A549 (cell line): ENCODE data around the gene ACSS3. TPM values are rescaled to one million over a fixed set of nuclear protein-coding genes. Genes with fewer than 3 reads are reported as not detected.

Experiments
- ATAC-seq, 2 experiments: fragments of 200-7000 bp in 1 of 2; fragments of >200 bp in 1 of 2; cut with Nextera tagmentation in 1 of 2; cut with Tn5 transposase in 1 of 2; 3 replicates each; pipeline versions ENCODE4 v1.8.0 to v1.9.1; 2018 to 2020; ENCODE audit warnings: mild to moderate bottlenecking in 1 of 2, moderate library complexity in 1 of 2
- CTCF ChIA-PET: fragments of 300-600 bp; sonication (Branson Sonifier 250); formaldehyde crosslinking; extraction: SDS; loops from one replicate; lab custom pipeline; 2021; ENCODE audit warnings: antibody characterized with exemption, inconsistent platforms; lab: Yijun Ruan, JAX
- POLR2A ChIA-PET: fragments of 350-600 bp; formaldehyde crosslinking; extraction: SDS; loops from one replicate; lab custom pipeline; 2021; ENCODE audit warnings: antibody characterized with exemption, inconsistent platforms; lab: Yijun Ruan, JAX
- DNase-seq, 2 experiments: peaks; one replicate each; pipeline versions ENCODE4 v3.0.0 to v3.0.0-alpha.2; 2011 to 2016; ENCODE audit warnings: low read depth in 1 of 2, low spot score in 1 of 2
- FAIRE-seq: peaks from 2 replicates; lab custom pipeline; 2011; peaks lifted over from hg19 to GRCh38; lab: Jason Lieb, UNC
- H3K27ac ChIP-seq, 2 experiments: fragments of >200 bp; sonication (Bioruptor Twin); formaldehyde crosslinking; 3 replicates each; pipeline ENCODE4 v1.5.1; 2016 to 2017
- H3K4me1 ChIP-seq: fragments of >200 bp; sonication (Bioruptor Twin); formaldehyde crosslinking; 3 replicates; pipeline ENCODE4 v1.6.1; 2016
- H3K4me2 ChIP-seq: fragments of >200 bp; sonication (Bioruptor Twin); formaldehyde crosslinking; 3 replicates; pipeline ENCODE4 v1.6.1; 2016
- H3K4me3 ChIP-seq: fragments of >200 bp; sonication (Bioruptor Twin); formaldehyde crosslinking; 3 replicates; pipeline ENCODE4 v1.5.1; 2016
- H3K9me3 ChIP-seq: fragments of >200 bp; sonication (Bioruptor Twin); formaldehyde crosslinking; 3 replicates; pipeline ENCODE4 v1.6.1; 2016
- BHLHE40 ChIP-seq: IDR thresholded peaks from 2 replicates; pipeline ENCODE4 v1.6.1; 2012; ENCODE audit warnings: low read depth, low read length, inconsistent platforms
- HEYL ChIP-seq: fragments of 250-450 bp; sonication (Bioruptor Pico); IDR thresholded peaks from 2 replicates; pipeline ENCODE4 v1.8.0; 2021; ENCODE audit warnings: mild to moderate bottlenecking, moderate library complexity
- HOXB5 ChIP-seq: fragments of 250-450 bp; sonication (Bioruptor Pico); IDR thresholded peaks from 2 replicates; pipeline ENCODE4 v1.5.0; 2020; ENCODE audit warnings: mild to moderate bottlenecking, moderate library complexity
- KDM5A ChIP-seq: fragments of 200-600 bp; sonication (generic); IDR thresholded peaks from 2 replicates; pipeline ENCODE4 v1.6.1; 2016; ENCODE audit warnings: antibody characterized with exemption, mild to moderate bottlenecking
- NPAS2 ChIP-seq: fragments of 250-450 bp; sonication (Bioruptor Pico); IDR thresholded peaks from 2 replicates; pipeline ENCODE4 v1.8.0; 2022; ENCODE audit warnings: mild to moderate bottlenecking, moderate library complexity, borderline replicate concordance
- NR3C1 ChIP-seq: fragments of >200 bp; sonication (Bioruptor Twin); formaldehyde crosslinking; IDR thresholded peaks from 3 replicates; pipeline ENCODE4 v1.6.1; 2017
- PHF8 ChIP-seq: fragments of 200-600 bp; sonication (generic); IDR thresholded peaks from 2 replicates; pipeline ENCODE4 v1.6.1; 2016; ENCODE audit warnings: low read depth, mild to moderate bottlenecking, antibody characterized with exemption, moderate library complexity, borderline replicate concordance
- POLR2A ChIP-seq: IDR thresholded peaks from 2 replicates; pipeline ENCODE4 v1.6.1; 2012; ENCODE audit warnings: mild to moderate bottlenecking, low read length
- RAD21 ChIP-seq, 2 experiments: fragments of >200 bp in 1 of 2; sonication (Bioruptor Twin) in 1 of 2; formaldehyde crosslinking in 1 of 2; IDR thresholded peaks in 1 of 2; conservative IDR thresholded peaks in 1 of 2; 2 replicates in 1 of 2; 3 replicates in 1 of 2; pipeline ENCODE4 v1.6.1; 2012 to 2018; ENCODE audit warnings: inconsistent platforms in 1 of 2
- RARB ChIP-seq: fragments of 250-450 bp; sonication (Bioruptor Pico); IDR thresholded peaks from 2 replicates; pipeline ENCODE4 v1.8.0; 2021; ENCODE audit warnings: mild to moderate bottlenecking, moderate library complexity
- SMC3 ChIP-seq: fragments of >200 bp; sonication (Bioruptor Twin); formaldehyde crosslinking; IDR thresholded peaks from 3 replicates; pipeline ENCODE4 v1.6.1; 2018; ENCODE audit warnings: inconsistent platforms
- SREBF2 ChIP-seq: fragments of 450-650 bp; IDR thresholded peaks from 2 replicates; pipeline ENCODE4 v1.6.1; 2014; ENCODE audit warnings: mild to moderate bottlenecking, moderate library complexity
- TP53 ChIP-seq: fragments of 250-450 bp; sonication (Bioruptor Pico); IDR thresholded peaks from 2 replicates; pipeline ENCODE4 v1.5.0; 2021; ENCODE audit warnings: mild to moderate bottlenecking, moderate library complexity
- ZC3H11A ChIP-seq: fragments of 450-650 bp; IDR thresholded peaks from 2 replicates; pipeline ENCODE4 v1.6.1; 2014; ENCODE audit warnings: antibody characterized with exemption, mild to moderate bottlenecking
- WGBS: methylation state at CpG from one replicate; pipeline ENCODE4 v1.1.6; 2017; ENCODE audit errors: missing lambda C conversion rate; 5-methylcytosine and 5-hydroxymethylcytosine counted together
- polyA plus RNA-seq, 4 experiments: library from polyadenylated mRNA; depleted of rRNA in 3 of 4; stranded (reverse); fragments of >200 nt; fragmentation: RNase III in 1 of 4; extraction: RNeasy Plus Mini Kit Qiagen cat#74134 plus additional on column Dnase treatment in 1 of 4; gene quantifications; 2 replicates in 3 of 4; 3 replicates in 1 of 4; pipeline ENCODE4 v1.2.3, GENCODE V29; 2011 to 2017
- TF ChIP-seq, protein P1 (sequence below): fragments of >200 bp; sonication (Bioruptor Twin); formaldehyde crosslinking; IDR thresholded peaks from 3 replicates; pipeline ENCODE4 v1.5.1; 2016
- TF ChIP-seq, protein P2 (sequence below): fragments of >200 bp; sonication (Bioruptor Twin); formaldehyde crosslinking; IDR thresholded peaks from 3 replicates; pipeline ENCODE4 v1.6.1; 2016
- TF ChIP-seq, protein P3 (sequence below): fragments of 450-650 bp; IDR thresholded peaks from 2 replicates; pipeline ENCODE4 v1.6.1; 2014; ENCODE audit warnings: antibody characterized with exemption
- TF ChIP-seq, protein P4 (sequence below): fragments of 200-600 bp; sonication (generic); IDR thresholded peaks from 2 replicates; pipeline ENCODE4 v1.6.1; 2016; ENCODE audit warnings: antibody characterized with exemption, mild to moderate bottlenecking, moderate library complexity

The ACSS3 gene
- polyA plus RNA-seq, 2 of the 4 experiments (the other 2 are of a cell fraction), result 0.06 to 0.34 TPM

DNA sequence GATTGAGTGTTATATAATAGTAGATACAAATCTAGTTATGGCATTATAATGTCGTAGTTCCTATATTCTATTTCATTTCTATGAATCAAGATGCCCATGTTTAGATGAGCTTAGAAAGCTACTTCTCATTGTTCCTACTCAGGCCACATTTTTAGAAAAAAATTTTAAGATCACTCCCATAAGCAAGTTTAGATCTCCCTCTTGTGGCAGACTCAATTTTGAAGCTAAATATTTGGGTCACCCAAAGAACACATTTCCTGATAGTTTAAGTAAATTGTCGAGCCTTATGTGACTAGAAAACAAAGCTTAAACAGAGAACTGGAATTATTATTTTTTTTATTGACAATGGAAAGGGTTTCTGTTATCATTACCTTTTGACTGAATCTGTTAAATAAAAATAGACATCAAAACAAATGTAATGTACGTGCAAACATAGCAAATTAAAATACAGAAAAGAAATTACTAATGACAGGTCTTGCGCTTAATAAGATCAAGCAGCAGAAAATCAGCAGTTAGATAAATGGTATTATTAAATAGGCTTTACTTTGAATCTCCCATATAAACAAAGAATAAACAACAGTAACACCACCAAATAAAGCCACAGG is 180.2 kb downstream of the ACSS3 start:
- H3K4me3 ChIP-seq, result no peak overlapping the region
- H3K4me1 ChIP-seq, result no peaks in the 10 kb centered on the region
- H3K4me2 ChIP-seq, result peak overlapping the region; percentile 42
- WGBS, result 30% methylated on average over 4 of the region's 4 CpGs
- no peaks in the 10 kb centered on the region for H3K9me3 ChIP-seq
- no peak overlapping the region for H3K27ac ChIP-seq
- ATAC-seq, result peak; percentile 50 to 71; a peak in 2 of 6 replicates
- CTCF ChIA-PET, result interaction anchor here (0.6 to 1.5 kb wide), 6 partner anchors 10 to 1063 kb away, joined by 3 to 6 read pairs (median 4); no protein-coding TSS in a partner anchor
- no peak for FAIRE-seq
- DNase-seq, result peak in 1 of 2 experiments; percentile 51
- POLR2A ChIA-PET, result no interaction called here
- TF ChIP-seq, protein P1, sequence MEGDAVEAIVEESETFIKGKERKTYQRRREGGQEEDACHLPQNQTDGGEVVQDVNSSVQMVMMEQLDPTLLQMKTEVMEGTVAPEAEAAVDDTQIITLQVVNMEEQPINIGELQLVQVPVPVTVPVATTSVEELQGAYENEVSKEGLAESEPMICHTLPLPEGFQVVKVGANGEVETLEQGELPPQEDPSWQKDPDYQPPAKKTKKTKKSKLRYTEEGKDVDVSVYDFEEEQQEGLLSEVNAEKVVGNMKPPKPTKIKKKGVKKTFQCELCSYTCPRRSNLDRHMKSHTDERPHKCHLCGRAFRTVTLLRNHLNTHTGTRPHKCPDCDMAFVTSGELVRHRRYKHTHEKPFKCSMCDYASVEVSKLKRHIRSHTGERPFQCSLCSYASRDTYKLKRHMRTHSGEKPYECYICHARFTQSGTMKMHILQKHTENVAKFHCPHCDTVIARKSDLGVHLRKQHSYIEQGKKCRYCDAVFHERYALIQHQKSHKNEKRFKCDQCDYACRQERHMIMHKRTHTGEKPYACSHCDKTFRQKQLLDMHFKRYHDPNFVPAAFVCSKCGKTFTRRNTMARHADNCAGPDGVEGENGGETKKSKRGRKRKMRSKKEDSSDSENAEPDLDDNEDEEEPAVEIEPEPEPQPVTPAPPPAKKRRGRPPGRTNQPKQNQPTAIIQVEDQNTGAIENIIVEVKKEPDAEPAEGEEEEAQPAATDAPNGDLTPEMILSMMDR, result peak; percentile 57
- 0 out of 2 replicates have a peak, but pooled peaks have one; percentile 30 for TF ChIP-seq KDM5A
- TF ChIP-seq PHF8, result no peak
- TF ChIP-seq HOXB5 (CRISPR knock-in tag), result no peak
- peak; percentile 48; the same call in 2 of the 3 replicates for TF ChIP-seq SMC3
- TF ChIP-seq HEYL (CRISPR knock-in tag), result no peak
- no peak for TF ChIP-seq ZC3H11A
- TF ChIP-seq POLR2A, result no peak
- no peak for TF ChIP-seq NPAS2
- TF ChIP-seq RAD21 (conservative IDR thresholded peaks at IDR 0.05 in 1 of 2, IDR thresholded peaks at IDR 0.05 in 1 of 2), result peak; percentile 70 to 73
- TF ChIP-seq, protein P2, sequence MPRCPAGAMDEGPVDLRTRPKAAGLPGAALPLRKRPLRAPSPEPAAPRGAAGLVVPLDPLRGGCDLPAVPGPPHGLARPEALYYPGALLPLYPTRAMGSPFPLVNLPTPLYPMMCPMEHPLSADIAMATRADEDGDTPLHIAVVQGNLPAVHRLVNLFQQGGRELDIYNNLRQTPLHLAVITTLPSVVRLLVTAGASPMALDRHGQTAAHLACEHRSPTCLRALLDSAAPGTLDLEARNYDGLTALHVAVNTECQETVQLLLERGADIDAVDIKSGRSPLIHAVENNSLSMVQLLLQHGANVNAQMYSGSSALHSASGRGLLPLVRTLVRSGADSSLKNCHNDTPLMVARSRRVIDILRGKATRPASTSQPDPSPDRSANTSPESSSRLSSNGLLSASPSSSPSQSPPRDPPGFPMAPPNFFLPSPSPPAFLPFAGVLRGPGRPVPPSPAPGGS, result no peak

DNA sequence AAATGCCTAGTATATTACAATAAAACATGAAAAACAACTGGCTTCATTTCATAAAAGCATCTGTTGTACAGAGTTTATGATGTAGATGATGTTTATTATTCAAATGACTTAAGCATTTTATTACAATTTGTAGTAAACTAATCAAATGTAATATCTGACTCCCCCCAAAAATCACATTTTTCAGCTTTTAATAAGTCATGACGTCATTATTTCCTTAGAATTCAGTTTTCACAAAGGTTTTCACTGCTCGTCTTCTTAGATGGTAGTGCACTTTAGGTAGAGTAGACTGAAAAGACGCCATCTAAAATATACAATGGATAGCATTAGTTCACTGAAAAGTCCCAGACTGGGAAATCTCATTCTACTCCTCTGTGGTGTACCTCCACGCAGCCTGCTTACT is 181.5 kb downstream of the ACSS3 start:
- H3K27ac ChIP-seq, result no peak overlapping the region
- no peak overlapping the region for H3K4me3 ChIP-seq
- POLR2A ChIA-PET, result no interaction called here
- 33% methylated on average over 4 of the region's 4 CpGs for WGBS
- CTCF ChIA-PET, result interaction anchor here (1.0 kb wide), 1 partner anchor 9 kb away, joined by 4 read pairs; no protein-coding TSS in a partner anchor
- H3K9me3 ChIP-seq, result no peaks in the 10 kb centered on the region
- no peak overlapping the region for H3K4me2 ChIP-seq
- ATAC-seq, result no peak
- H3K4me1 ChIP-seq, result no peaks in the 10 kb centered on the region
- no peak for DNase-seq
- FAIRE-seq, result no peak
- no peak for TF ChIP-seq TP53 (CRISPR knock-in tag)

DNA sequence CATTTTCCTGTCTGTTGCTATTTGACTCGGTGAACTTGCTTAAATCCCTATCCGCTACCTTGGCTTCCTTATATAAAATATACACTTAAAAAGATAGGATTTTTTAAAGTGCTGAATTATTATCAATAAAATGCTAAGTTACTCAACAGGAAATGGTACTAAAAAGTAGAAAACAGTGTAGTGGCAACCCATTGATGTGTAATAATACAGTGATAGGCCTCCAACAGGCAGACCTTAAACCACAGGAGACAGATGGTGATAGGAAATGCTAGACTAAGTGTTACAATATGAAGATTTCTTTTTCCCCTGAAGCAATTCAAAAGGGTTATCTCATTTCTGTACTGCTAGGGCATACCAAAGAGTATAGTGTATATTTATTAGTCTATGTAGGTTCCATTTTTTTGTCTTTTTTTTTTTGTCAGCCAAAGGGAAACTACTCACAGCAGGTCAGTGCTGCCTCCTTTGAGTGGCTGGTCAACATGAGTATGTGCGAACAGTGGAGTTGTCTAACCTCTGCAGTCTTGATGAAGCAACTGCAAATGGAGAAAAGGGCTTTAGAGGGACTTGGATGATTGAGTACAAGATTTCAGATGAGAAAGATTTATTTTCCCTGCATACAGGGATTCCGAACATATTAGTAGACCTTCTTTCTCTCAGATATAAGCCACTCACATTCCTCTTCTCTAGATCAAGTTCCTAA is 183.8 kb downstream of the ACSS3 start:
- ChIA-PET POLR2A (no interaction called here), CTCF (no interaction called here)
- FAIRE-seq (no peak), DNase-seq (no peak)
- no peaks in the 10 kb centered on the region for H3K4me1 ChIP-seq
- no peak overlapping the region for H3K4me3 ChIP-seq
- no peak overlapping the region for H3K4me2 ChIP-seq
- WGBS, result 60% methylated on average over 4 of the region's 4 CpGs
- TF ChIP-seq NR3C1 (no peak), BHLHE40 (no peak), RARB (CRISPR knock-in tag) (no peak), POLR2A (no peak), SREBF2 (no peak)
- TF ChIP-seq, protein P3, sequence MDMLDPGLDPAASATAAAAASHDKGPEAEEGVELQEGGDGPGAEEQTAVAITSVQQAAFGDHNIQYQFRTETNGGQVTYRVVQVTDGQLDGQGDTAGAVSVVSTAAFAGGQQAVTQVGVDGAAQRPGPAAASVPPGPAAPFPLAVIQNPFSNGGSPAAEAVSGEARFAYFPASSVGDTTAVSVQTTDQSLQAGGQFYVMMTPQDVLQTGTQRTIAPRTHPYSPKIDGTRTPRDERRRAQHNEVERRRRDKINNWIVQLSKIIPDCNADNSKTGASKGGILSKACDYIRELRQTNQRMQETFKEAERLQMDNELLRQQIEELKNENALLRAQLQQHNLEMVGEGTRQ, result no peak
- TF ChIP-seq, protein P4, sequence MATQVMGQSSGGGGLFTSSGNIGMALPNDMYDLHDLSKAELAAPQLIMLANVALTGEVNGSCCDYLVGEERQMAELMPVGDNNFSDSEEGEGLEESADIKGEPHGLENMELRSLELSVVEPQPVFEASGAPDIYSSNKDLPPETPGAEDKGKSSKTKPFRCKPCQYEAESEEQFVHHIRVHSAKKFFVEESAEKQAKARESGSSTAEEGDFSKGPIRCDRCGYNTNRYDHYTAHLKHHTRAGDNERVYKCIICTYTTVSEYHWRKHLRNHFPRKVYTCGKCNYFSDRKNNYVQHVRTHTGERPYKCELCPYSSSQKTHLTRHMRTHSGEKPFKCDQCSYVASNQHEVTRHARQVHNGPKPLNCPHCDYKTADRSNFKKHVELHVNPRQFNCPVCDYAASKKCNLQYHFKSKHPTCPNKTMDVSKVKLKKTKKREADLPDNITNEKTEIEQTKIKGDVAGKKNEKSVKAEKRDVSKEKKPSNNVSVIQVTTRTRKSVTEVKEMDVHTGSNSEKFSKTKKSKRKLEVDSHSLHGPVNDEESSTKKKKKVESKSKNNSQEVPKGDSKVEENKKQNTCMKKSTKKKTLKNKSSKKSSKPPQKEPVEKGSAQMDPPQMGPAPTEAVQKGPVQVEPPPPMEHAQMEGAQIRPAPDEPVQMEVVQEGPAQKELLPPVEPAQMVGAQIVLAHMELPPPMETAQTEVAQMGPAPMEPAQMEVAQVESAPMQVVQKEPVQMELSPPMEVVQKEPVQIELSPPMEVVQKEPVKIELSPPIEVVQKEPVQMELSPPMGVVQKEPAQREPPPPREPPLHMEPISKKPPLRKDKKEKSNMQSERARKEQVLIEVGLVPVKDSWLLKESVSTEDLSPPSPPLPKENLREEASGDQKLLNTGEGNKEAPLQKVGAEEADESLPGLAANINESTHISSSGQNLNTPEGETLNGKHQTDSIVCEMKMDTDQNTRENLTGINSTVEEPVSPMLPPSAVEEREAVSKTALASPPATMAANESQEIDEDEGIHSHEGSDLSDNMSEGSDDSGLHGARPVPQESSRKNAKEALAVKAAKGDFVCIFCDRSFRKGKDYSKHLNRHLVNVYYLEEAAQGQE, result no peak
- TF ChIP-seq, all 56 proteins: peak for 0
- H3K9me3 ChIP-seq, result no peaks in the 10 kb centered on the region
- peak; percentile 46 to 50; a peak in 3 of 6 replicates for ATAC-seq
- H3K27ac ChIP-seq, result no peak overlapping the region
